ENCODE results near the gene CNDP2. TPM values are rescaled to one million over a fixed set of nuclear protein-coding genes. Genes with fewer than 3 reads are reported as not detected.

The CNDP2 gene
- total RNA-seq, 4 donors from 2014 or later, result 78.8 to 132 (median 89.3) TPM

DNA sequence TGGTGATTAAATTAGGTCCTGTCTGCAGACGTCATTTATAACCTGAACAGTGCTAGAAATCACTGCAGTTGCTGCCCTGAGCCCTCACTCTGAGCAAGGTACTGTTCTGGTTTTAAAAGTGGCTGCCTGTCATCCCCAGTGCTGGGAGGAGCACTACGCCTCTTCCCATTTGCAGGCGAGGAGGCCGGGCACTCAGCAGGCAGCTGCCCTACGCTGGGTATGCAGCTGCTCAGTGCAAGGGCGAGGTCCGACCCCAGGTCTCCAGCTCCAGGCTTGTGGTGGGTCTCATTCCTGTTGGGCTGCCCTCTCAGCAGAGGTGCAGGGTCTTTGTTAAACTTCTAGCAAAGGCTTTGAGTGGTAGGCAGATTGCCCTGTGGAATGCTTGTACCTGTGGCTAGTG lies 15.7 kb downstream of the CNDP2 start:
- DNase-seq (ENCODE audit: low spot score) (no peak), ATAC-seq (ENCODE audit: low FRiP score) (no peak)
- TF ChIP-seq, protein P1, sequence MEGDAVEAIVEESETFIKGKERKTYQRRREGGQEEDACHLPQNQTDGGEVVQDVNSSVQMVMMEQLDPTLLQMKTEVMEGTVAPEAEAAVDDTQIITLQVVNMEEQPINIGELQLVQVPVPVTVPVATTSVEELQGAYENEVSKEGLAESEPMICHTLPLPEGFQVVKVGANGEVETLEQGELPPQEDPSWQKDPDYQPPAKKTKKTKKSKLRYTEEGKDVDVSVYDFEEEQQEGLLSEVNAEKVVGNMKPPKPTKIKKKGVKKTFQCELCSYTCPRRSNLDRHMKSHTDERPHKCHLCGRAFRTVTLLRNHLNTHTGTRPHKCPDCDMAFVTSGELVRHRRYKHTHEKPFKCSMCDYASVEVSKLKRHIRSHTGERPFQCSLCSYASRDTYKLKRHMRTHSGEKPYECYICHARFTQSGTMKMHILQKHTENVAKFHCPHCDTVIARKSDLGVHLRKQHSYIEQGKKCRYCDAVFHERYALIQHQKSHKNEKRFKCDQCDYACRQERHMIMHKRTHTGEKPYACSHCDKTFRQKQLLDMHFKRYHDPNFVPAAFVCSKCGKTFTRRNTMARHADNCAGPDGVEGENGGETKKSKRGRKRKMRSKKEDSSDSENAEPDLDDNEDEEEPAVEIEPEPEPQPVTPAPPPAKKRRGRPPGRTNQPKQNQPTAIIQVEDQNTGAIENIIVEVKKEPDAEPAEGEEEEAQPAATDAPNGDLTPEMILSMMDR (IDR thresholded peaks at IDR 0.05), result no peak

DNA sequence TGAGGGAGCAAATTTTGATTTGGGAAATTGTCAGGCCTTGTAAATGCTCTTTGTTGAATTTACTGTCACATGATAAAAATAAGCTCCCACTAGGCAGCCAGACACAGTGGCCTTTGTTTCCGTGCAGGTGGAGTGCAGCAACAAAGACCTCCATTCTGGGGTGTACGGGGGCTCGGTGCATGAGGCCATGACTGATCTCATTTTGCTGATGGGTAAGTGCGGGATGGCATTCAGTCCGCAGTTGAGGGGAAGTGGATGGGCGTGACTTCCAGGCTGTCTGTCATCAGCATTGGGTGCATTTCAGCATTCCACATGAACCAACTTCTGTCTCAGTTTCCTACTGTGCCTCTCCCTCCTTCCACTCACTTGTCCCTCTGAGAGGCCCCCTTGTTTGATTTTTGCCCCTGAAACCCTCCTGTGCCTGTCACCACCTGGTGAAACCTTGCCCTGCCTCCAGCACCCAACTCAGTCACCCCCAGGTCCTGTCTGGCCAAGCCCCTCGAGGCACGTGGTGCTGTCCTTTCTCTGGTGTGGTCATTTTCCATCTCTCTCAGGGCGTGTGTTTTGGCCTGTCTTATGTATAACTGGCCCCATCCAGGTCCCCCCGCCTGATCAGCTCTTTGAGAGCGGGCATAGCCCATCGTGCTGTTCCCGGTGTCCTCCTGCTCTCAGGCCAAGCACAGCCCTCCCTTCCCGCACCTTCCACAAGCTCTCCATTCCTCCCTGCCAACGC lies 16.3 kb downstream of the CNDP2 start:
- ATAC-seq (ENCODE audit: low FRiP score), result no peak
- DNase-seq (ENCODE audit: low spot score), result no peak
- TF ChIP-seq, protein P1 (IDR thresholded peaks at IDR 0.05), result no peak

DNA sequence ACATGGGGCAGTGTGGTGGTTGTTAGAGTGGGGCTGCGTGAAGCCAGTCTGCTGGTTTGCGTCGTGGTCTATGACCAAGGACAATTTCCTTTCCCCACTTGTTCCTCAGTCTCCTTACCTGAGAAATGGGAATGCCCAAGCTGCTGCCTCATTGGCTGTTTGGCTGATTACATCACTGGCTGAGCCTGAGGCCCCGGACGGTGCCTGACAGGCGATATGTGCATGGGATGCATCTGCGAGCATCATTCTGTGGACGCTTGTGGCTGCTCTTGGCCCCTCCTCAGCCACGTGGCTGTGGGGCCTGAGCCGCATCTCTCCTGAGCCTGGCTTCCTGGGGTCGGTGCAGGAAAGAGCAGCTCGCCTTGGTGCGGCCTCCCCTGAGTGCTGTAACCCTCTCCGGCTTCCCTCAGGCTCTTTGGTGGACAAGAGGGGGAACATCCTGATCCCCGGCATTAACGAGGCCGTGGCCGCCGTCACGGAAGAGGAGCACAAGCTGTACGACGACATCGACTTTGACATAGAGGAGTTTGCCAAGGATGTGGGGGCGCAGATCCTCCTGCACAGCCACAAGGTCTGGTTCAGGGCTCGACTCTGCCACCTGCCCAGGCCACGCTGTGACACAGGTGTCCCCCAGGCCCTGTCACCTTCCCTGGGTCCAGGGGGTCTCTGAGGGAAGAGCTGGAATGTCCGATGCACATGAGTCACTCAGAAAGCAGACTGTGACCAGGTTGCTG lies 17.2 kb downstream of the CNDP2 start:
- DNase-seq (ENCODE audit: low spot score) (no peak), ATAC-seq (ENCODE audit: low FRiP score) (no peak)
- TF ChIP-seq, protein P1 (IDR thresholded peaks at IDR 0.05), result no peak

DNA sequence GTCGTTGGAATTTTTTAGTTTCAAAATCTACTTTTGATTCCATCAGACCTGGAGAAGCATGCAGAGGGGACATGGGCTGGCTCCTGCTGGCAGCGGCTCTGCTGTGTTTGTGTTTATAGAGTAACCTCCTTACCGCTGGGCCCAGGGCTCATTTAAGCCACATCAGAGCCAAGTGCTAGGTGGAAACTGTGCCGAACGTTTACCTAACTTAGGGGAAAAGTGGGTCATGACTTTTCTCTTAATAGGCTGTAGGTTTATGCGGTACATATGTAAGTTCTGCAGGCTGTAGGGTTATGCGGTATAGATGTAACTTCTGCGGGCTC lies 17.7 kb downstream of the CNDP2 start:
- no peak for DNase-seq (ENCODE audit: low spot score)
- TF ChIP-seq, protein P1 (IDR thresholded peaks at IDR 0.05), result no peak
- ATAC-seq (ENCODE audit: low FRiP score), result no peak

DNA sequence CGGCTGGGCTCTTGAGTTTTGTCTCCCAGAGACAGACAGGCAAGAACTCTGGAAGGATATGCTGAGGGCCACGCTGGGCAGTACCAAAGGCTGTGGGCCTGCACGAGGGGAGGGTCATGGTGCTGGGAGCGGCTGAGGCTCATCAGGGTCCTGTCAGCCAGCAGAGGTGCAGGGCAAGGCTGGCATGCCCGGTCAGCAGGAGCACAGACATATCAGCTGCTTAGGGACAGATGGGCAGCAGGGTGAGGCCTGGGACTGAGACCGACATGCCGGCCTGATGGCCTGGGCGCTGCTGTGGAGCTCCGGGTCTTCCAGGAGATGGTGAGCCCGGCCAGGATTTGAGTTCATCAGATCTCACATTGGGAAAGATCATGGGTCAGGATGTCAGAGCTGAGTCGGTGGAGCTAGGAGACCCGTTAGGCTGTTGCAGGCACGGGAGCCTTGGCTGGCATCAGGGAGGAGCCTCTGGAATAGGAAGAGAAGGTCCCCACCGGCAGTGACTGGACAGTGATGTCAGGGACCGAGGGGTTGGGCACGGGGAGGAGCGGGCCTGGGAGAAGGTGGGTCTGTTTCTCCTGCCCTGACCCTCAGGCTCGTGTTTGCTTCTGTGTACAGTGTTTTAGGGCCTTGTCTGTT lies 18.8 kb downstream of the CNDP2 start:
- TF ChIP-seq, protein P1 (IDR thresholded peaks at IDR 0.05), result no peak
- no peak for ATAC-seq (ENCODE audit: low FRiP score)
- DNase-seq (ENCODE audit: low spot score), result no peak

DNA sequence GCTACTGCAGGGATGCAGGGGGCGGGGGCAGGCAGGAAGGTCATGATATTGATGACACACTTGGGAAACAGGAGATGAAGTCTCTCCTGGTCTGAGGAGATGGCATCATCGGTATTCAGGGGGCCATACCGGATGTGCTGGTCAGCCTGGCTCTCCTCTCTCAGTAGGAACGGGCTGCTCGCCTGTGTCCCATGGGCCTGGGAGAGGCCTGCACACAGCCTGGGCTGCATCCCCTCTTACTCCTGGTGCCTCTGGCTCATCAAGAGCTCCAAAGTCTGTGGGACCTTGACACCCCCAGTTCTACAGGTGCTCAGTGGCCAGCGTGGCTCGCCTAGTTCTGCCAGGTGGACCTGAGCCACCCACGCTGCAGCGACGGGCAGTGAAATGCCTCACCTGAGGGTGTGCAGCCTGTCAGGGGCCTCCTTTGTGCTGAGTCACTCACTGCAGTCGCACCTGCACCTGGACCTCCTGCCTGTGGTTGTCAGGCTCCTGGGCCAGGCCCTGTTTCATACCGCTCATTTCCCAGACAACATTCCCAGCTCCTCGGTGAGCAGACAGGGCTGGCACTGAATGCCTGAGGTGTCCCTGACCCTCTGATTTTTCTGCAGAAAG lies 19.6 kb downstream of the CNDP2 start:
- ATAC-seq (ENCODE audit: low FRiP score), result no peak
- TF ChIP-seq, protein P1 (IDR thresholded peaks at IDR 0.05), result no peak
- no peak for DNase-seq (ENCODE audit: low spot score)

Data from omental fat pad (tissue), 4 donors.